ENCODE data around the gene DRAXIN.

DNA sequence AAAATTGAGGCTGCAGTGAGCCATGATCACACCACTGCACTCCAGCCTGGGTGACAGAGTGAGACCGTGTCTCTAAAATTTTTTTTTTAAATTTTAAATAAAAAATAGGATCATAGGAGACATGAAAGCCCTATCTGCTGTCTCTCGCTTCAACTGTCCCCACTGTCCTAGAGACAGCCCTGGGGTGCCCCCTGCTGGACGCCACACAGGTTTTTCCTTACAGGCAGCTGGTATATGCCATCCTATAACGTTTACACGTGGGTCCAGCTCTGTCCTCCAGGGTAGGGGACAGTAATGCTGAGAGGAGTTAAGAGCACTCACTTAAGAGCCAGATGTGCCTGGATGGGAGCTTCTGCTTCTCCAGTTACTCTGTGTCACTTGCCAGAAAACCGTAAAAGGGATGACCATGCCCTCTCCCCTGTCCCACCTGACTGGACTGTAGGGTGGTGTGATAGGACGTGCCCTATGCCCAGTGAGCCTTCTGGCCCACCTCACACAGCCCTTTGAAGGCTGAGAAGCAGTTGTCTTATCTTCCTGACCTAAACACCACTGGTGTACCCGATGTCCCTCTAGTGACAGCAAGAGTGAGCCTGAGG lies 45.7 kb upstream of the DRAXIN start:
- TF ChIP-seq, protein P1, sequence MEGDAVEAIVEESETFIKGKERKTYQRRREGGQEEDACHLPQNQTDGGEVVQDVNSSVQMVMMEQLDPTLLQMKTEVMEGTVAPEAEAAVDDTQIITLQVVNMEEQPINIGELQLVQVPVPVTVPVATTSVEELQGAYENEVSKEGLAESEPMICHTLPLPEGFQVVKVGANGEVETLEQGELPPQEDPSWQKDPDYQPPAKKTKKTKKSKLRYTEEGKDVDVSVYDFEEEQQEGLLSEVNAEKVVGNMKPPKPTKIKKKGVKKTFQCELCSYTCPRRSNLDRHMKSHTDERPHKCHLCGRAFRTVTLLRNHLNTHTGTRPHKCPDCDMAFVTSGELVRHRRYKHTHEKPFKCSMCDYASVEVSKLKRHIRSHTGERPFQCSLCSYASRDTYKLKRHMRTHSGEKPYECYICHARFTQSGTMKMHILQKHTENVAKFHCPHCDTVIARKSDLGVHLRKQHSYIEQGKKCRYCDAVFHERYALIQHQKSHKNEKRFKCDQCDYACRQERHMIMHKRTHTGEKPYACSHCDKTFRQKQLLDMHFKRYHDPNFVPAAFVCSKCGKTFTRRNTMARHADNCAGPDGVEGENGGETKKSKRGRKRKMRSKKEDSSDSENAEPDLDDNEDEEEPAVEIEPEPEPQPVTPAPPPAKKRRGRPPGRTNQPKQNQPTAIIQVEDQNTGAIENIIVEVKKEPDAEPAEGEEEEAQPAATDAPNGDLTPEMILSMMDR (IDR thresholded peaks at IDR 0.05) = peak; percentile 83
- TF ChIP-seq FOSL2 (IDR thresholded peaks at IDR 0.05; ENCODE audit: borderline replicate concordance, low read depth) (no peak), POLR2AphosphoS5 (IDR thresholded peaks at IDR 0.05; ENCODE audit: low read depth, low read length) (no peak), EZH2phosphoT487 (IDR thresholded peaks at IDR 0.05; ENCODE audit: borderline replicate concordance, low read depth) (no peak), YY1 (IDR thresholded peaks at IDR 0.05; ENCODE audit: low read depth) (no peak)

All from SK-N-SH (cell line).